ENCODE data around the gene CHKA. TPM values are rescaled to one million over a fixed set of nuclear protein-coding genes. Genes with fewer than 3 reads are reported as not detected.
A peak's percentile ranks its signal among the peaks of the same experiment; 100 is the strongest.

CHKA gene
- total RNA-seq, 1 experiment from 2014 or later = 36.1 TPM

DNA sequence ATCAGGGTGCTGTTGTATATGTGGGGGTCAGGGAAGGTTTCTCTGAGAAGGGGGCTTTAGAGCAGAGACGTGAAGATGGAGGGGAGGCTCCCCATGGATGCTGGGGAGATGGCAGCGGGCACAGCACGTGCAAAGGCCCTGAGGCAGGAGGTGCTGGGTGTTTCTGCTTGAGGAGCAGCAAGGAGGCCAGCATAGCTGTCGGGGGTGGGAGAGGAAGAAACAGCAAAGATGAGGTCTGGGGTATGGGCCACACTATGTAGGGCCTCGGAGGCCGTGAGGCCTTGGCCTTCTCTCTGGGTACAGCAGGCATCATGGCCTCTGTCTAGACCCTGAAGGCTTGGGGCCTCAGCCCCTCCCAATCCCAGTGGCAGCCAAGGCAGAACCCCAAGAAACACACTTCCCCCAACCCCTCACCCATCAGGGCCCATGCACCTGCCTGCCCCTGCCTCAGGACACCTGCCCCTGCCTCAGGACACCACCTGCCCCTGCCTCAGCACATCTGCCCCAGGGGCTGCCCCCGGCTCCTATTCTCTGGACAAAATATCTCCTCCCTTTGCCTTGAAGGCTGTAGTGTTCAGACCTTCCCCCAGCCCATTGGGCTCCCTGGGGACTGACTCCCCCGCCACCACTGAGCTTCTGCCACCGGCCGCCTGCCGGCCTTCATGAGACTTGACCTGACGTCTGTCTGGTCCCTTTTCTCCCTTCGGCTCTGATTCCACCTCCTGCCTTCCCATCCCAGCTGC is 104.9 kb downstream of the CHKA start:
- no peak overlapping the region for H3K27ac ChIP-seq
- H3K27me3 ChIP-seq (replicated peaks) = no peaks in the 10 kb centered on the region
- peaks cover 22% of the 10 kb centered on the region for H3K36me3 ChIP-seq
- no peak overlapping the region for H3K4me3 ChIP-seq
- no peaks in the 10 kb centered on the region for H3K9me3 ChIP-seq (replicated peaks)
- no peak for DNase-seq (ENCODE audit: low read depth in 1 of 2, low spot score in 2 of 2)
- peaks cover 49% of the 10 kb centered on the region for H3K4me1 ChIP-seq (replicated peaks)

DNA sequence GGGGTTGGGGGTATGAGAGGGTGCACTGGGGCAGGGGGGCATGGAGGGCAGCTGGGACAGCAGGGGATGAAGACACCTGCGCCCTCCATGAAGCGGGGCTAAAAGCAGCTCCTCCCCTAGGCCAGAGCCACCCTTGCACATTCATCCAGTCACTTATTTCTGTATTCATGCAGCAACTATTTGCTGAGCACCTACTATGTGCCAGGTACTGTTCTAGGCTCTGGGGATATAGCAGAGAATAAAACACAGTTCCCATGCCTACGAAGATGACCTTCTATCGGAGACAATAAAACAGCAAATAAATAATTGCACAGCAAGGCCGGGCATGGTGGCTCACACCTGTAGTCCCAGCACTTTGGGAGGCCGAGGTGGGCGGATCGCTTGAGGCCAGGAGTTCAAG is 105.7 kb downstream of the CHKA start:
- peaks cover 49% of the 10 kb centered on the region for H3K4me1 ChIP-seq (replicated peaks)
- no peak overlapping the region for H3K27ac ChIP-seq
- H3K9me3 ChIP-seq (replicated peaks) = no peaks in the 10 kb centered on the region
- H3K36me3 ChIP-seq = peaks cover 24% of the 10 kb centered on the region
- no peak overlapping the region for H3K4me3 ChIP-seq
- DNase-seq (ENCODE audit: low read depth in 1 of 2, low spot score in 2 of 2) = no peak
- H3K27me3 ChIP-seq (replicated peaks) = no peaks in the 10 kb centered on the region

DNA sequence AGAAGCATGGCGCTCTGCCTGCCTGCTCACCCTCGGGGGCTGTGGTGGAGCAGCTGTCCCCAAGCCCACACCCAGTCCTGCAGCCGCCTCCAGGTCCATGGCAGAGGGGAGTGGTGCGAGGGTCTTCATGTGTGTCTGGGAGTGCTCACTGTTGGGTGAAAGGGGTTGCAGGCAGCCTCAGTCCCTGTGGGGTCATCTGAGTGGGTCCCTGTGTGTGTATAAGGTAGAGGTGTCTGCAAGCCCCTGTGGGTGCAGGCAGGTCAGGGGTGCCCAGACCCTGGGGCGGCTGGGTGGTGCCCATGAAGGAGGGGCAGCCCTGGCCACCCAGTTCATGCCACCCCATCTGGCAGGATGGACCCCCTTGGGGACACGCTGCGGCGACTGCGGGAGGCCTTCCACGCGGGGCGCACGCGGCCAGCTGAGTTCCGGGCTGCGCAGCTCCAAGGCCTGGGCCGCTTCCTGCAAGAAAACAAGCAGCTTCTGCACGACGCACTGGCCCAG is 106.2 kb downstream of the CHKA start:
- H3K9me3 ChIP-seq (replicated peaks) = no peaks in the 10 kb centered on the region
- H3K4me3 ChIP-seq = no peak overlapping the region
- peak overlapping the region; percentile 98 for H3K27ac ChIP-seq
- no peak for DNase-seq (ENCODE audit: low read depth in 1 of 2, low spot score in 2 of 2)
- H3K27me3 ChIP-seq (replicated peaks) = no peaks in the 10 kb centered on the region
- H3K4me1 ChIP-seq (replicated peaks) = peaks cover 52% of the 10 kb centered on the region
- peaks cover 24% of the 10 kb centered on the region for H3K36me3 ChIP-seq

DNA sequence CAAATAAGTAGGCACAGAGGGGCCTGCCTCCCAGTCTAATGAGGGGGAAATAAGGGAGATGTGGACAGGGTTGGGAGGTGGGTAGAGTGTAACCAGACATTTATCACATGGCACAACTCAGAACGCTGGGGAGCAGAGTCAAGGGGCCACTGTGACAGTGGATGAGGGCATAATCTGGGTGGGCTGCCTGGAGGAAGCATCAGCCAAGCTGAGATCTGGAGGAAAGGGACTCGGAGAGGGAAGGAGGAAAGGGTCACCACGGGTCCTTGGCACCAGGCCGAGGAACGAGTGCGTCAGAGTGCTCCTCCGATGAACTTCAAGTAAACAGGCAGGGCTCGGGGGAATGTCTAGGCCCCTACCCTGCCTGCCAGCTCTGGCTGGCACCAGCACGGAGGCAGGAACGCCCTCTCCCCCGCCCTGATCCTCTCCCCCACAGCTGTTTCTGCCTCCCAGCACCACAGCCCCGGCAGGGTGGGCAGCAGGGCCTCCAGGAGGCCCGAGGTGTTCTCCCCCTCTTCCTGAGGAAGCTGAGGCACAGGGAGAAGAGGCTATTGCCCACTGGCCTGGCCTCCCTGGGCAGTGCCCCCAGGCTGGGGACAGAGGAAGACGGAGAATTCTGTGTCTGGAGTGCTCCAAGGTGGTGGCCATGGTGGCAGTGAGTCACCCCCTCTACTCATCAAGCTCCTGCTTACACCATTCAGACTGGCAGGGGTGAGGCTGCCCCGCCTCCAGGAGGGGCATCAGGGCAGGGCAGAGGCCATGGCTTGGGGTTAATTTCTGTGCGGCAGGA is 106.8 kb downstream of the CHKA start:
- Histone ChIP-seq H3K4me3 (no peak overlapping the region), H3K4me1 (replicated peaks) (peaks cover 58% of the 10 kb centered on the region), H3K36me3 (peaks cover 24% of the 10 kb centered on the region), H3K27ac (peak overlapping the region; percentile 98), H3K27me3 (replicated peaks) (no peaks in the 10 kb centered on the region), H3K9me3 (replicated peaks) (no peaks in the 10 kb centered on the region)
- DNase-seq (ENCODE audit: low read depth in 1 of 2, low spot score in 2 of 2) = peak; percentile 94 to 97

DNA sequence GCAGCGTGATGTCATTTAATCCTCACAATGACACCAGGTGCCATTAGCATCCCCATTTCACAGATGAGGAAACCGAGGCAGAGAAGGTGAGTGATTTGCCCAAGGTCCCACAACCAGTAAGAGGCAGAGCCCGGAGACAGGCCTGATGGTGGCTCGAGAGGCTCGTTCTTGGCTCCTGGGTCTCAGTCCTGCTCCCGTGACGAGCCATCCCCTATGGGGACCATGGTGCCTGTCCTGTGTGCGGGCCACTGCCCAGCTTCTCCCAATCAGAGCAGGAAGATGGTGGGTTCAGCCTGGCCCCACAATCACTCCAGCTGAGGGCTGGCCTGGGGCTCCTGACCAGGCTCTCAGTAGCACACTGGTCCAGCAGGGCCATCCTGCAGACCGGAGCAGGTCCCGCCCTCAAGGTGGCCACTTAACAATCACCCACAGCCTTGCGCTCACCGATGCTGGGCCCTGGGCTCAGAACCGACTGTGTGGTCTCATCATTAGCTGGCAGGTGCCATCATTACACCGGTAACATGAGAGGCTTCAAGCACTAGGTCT is 107.5 kb downstream of the CHKA start:
- Histone ChIP-seq H3K36me3 (peaks cover 24% of the 10 kb centered on the region), H3K4me3 (no peak overlapping the region), H3K4me1 (replicated peaks) (peaks cover 62% of the 10 kb centered on the region), H3K27me3 (replicated peaks) (no peaks in the 10 kb centered on the region), H3K27ac (peak overlapping the region; percentile 98), H3K9me3 (replicated peaks) (no peaks in the 10 kb centered on the region)
- no peak for DNase-seq (ENCODE audit: low read depth in 1 of 2, low spot score in 2 of 2)

DNA sequence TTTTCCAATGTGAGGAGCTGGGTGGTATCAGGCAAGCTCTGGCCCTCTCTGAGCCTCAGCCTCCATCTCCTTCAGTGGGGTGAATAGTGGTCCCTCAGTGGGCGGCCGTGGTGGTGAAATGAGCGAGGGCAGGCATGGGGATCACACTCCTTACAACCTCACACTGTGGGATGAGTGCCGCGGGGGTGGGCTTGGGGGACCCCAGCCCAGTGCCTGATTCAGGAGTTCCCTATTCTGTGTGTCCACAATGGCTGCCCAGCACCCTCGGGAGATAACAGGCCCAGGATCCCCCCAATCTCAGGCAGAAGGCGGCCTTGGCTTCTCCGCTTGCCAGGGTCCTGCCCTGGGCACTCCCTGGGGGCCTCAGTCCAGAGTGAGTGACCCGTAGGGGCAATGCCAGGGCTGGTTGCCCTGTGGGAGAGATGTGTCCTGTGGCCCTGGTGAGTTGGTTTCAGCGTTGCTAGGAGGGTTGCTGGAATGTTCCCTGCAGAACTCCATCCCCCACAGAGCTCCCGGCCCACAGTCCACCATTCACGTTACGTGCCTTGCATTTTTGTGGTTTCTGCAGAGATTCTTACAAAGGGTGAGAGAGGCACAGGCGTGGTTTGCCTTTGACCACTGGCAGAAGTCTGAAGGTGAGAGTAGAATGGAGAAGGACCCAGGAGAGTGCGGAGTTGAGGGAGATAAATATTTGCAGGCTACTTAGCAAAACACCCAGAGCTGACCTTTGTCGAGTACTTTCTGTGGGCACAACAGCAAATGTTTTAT is 108.2 kb downstream of the CHKA start:
- peak overlapping the region; percentile 98 for H3K27ac ChIP-seq
- peaks cover 24% of the 10 kb centered on the region for H3K36me3 ChIP-seq
- H3K4me1 ChIP-seq (replicated peaks) = peaks cover 62% of the 10 kb centered on the region
- peak; percentile 99 for DNase-seq (ENCODE audit: low read depth in 1 of 2, low spot score in 2 of 2)
- no peak overlapping the region for H3K4me3 ChIP-seq
- no peaks in the 10 kb centered on the region for H3K9me3 ChIP-seq (replicated peaks)
- no peaks in the 10 kb centered on the region for H3K27me3 ChIP-seq (replicated peaks)

DNA sequence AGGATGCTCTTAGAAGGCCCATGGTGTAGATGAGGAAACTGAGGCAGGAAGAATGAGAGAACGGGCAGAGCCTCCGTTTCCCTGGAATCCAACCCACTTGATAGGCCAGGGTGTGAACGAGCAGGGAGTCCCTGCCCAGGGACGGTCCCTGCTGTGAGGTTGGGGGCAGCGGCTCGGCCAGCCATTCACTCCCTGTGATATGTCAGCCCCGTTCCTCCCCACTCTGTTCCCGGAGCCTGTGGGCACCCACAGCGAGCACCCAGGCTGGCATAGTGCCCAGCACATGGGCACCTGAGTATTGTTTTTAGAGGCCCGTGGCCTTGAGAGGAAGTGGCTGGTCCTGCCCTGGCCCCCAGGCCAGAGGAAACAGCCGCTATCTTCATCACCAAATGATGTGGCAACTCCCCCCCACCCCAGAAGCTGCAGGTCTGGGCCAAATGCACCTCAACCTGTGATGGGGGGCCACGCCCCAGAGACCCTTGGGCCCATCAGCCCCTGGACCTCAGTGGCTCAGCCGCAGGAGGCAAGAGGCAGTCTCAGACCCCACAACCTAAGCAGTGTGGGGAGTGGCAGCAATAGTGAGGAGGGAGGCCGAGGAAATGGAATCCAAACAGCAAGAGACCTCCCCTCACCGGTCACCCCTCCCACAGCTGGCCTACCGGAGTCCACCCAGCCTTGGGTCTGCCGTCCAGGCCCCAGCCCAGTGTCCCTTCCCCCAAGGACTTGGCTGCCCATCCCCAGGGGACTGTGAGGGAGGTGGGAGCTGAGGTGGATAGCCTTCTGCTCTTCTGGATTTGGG is 108.9 kb downstream of the CHKA start:
- Histone ChIP-seq H3K4me1 (replicated peaks) (peaks cover 62% of the 10 kb centered on the region), H3K9me3 (replicated peaks) (no peaks in the 10 kb centered on the region), H3K36me3 (peaks cover 24% of the 10 kb centered on the region), H3K27me3 (replicated peaks) (no peaks in the 10 kb centered on the region), H3K4me3 (no peak overlapping the region), H3K27ac (peak overlapping the region; percentile 98)
- no peak for DNase-seq (ENCODE audit: low read depth in 1 of 2, low spot score in 2 of 2)

DNA sequence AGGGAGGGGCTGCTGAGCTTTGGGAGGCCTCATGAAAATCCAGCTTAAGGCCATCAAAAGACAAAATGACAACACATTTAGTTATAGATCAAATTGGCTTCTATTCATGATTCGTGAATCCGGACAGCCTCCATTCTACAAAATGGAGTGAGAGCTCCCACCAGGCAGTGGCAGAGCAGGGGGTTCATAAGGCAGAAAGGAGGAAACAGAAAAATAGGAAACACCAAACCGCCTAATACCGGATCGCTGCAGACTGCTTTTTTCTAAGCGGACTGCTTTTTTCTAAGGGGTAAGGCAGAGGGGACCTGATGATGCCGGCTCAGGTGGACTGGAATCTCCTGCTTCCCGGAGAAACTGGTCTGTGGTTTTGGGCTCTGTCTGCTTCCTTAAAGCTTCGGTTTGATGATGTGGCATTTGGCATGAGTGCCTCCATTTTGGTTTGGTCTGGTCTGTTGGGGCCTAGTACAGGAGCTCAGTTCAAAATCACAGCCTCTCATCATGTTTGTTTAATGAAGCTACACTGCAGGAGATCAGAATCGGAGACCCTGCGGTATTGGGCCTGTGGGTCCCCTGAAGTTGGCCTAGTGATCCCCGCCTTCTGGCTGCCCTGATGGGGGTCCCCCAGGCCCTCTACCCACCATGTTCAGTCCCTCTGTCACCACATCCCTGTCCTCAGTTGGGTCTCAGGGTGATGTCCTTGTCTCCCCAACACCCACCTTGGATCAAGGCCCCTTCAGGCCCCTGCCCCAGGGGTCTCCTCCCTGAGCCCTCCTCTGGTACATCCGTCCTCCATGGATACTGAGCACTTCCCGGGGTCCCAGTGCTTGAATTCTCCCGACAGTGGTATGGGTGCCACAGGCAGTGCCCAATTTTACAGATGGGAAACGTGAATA is 109.9 kb downstream of the CHKA start:
- no peak for DNase-seq (ENCODE audit: low read depth in 1 of 2, low spot score in 2 of 2)
- Histone ChIP-seq H3K4me3 (peak overlapping the region; percentile 43), H3K9me3 (replicated peaks) (no peaks in the 10 kb centered on the region), H3K27ac (peak overlapping the region; percentile 98), H3K4me1 (replicated peaks) (peaks cover 62% of the 10 kb centered on the region), H3K27me3 (replicated peaks) (no peaks in the 10 kb centered on the region), H3K36me3 (peaks cover 24% of the 10 kb centered on the region)

DNA sequence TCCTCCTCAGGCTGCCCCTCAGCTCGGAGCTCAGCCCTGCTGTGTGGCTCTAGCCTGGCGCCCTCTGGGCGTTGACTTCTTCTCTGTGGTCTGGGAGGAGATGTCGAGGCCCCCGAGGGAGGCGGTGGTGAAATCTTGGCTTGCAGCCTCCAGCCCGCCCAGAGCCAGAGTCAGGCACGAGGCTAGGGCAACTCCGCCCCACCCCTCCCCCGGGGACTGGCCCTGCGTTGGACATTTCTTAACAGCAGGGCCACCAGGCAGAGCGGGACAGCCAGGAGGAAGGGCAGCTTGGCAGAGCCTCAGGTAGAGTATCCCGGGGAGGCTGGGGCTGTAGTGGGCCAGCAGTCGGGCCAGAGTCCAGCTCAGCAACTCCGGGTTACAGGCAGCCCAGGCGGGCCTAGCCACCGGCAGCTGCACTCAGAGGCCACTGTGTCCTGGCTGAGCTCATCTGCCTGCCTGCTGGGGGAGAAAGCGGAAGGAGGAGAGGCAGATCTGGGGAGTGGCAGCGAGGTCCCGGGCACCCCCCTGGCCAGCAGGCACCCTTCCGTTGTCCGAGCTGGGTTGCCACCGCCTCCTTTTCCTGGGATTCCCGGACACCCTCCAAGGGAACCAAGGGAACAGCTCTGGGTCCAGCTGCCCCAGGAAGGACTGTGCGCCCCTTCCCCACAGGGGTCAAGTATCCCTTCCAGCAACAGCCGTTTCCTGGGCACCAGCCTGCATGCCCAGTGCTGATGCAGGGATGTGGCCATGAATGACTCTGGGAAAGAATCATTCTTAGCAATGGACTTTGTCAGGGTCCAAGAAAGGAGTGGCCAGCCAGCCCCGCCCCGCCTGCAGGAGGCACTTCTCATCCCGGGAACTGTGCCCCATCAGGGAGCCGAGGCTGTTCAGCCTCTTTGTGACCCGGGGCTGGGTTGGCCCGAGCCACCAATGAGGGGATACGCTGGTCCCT is 110.8 kb downstream of the CHKA start, which contains the start of gene ALDH3B1:
TSS of gene ALDH3B1 (plus strand) at position 238 of the 952 bp plus-strand sequence. CDS start 4,971 bp downstream, outside the sequence.
- peaks cover 62% of the 10 kb centered on the region for H3K4me1 ChIP-seq (replicated peaks)

DNA sequence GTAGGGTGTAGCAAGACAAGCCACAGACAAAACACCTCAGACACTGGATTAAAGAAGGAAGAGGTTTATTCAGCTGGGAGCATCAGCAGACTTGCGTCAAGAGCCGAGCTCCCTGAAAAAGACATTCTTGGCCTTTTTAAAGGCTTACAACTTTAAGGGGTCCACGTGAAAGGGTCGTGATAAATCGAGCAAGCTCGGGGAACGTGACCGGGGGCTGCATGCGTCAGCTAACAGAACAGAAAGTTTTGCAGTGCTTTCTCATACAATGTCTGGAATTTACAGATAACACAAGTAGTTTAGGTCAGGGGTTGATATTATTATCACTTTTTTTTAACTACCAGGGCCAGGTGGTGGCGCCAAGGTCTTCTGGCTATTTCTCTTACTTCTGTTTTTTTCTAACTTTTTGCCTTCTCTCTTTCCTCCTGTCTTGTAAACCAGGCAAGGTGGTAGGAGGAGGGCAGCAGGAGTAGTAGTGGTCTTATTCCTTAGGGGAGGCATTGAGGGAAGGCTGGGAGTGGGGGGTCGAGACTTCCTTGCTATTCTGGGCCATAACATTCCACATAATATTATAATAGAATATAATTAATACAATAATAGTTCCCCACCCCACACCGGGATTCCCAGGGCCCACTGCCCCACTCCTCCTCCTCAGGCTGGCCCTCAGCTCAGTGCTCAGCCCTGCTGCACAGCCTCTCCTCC is 111.6 kb downstream of the CHKA start:
- no peaks in the 10 kb centered on the region for H3K9me3 ChIP-seq (replicated peaks)
- DNase-seq (ENCODE audit: low read depth in 1 of 2, low spot score in 2 of 2) = peak in 1 of 2 experiments; percentile 74
- peak overlapping the region; percentile 43 for H3K4me3 ChIP-seq
- H3K36me3 ChIP-seq = peaks cover 20% of the 10 kb centered on the region
- no peaks in the 10 kb centered on the region for H3K27me3 ChIP-seq (replicated peaks)
- H3K27ac ChIP-seq = peak overlapping the region; percentile 98
- peaks cover 56% of the 10 kb centered on the region for H3K4me1 ChIP-seq (replicated peaks)

More for the DNA sequence above, 110.8 kb downstream of the CHKA start, which contains the start of gene ALDH3B1:
- no peaks in the 10 kb centered on the region for H3K9me3 ChIP-seq (replicated peaks)
- H3K36me3 ChIP-seq = peaks cover 24% of the 10 kb centered on the region
- peak; percentile 99 for DNase-seq (ENCODE audit: low read depth in 1 of 2, low spot score in 2 of 2)
- H3K27me3 ChIP-seq (replicated peaks) = no peaks in the 10 kb centered on the region
- H3K27ac ChIP-seq = peak within 1 kb of the TSS; percentile 98
- H3K4me3 ChIP-seq = peak within 1 kb of the TSS; percentile 43
